Jurkat, Clone E6-1 (cell line): Measurements from ENCODE around the gene RPS14.

Source experiments
- DNase-seq: peaks from one replicate; pipeline ENCODE4 v3.0.0-alpha.2; 2011; ENCODE audit warnings: low read depth, low spot score
- H3K4me3 ChIP-seq: 2 replicates; pipeline ENCODE4 v1.5.1; 2011; ENCODE audit warnings: mild to moderate bottlenecking, low read length, control low read depth, moderate library complexity

RPS14 gene

GRCh38 chr5:150393096-150393645 lies 56.4 kb downstream of the RPS14 start:
- DNase-seq, result no peak
- H3K4me3 ChIP-seq, result no peak overlapping the region

DNA sequence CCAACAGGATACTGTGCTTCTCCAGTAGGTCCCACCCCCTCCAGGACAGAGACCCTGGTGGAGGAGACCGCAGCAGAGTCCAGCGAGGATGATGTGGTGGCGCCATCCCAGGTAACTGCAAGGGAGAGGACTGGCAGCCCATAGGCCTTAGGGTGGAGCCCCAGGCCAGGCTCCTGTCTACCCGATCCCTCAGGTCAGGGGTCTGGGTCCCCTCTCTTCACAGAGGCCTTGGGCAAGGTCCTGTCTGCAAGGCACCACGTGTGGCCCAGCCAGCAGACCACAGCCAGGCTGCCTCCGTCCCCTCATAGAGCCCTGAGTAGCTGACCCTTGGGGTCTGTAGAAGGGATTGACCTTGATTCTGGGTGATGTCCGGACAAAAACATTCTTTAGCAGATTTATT lies 56.9 kb downstream of the RPS14 start:
- H3K4me3 ChIP-seq, result no peak overlapping the region
- no peak for DNase-seq
